Keratinocyte (primary cell): Measurements from ENCODE around the gene RCSD1. TPM values are rescaled to one million over a fixed set of nuclear protein-coding genes. Genes with fewer than 3 reads are reported as not detected.

ENCODE experiments used
- DNase-seq: peaks from one replicate; pipeline ENCODE4 v3.0.0-alpha.2; 2011; ENCODE audit warnings: low read depth, missing footprints, low spot score
- FAIRE-seq: peaks from 2 replicates; lab custom pipeline; 2011; peaks lifted over from hg19 to GRCh38; lab: Jason Lieb, UNC
- H2AFZ ChIP-seq: 2 replicates; pipeline ENCODE4 v1.6.0; 2012; ENCODE audit warnings: low read length, control low read depth, inconsistent platforms; ENCODE audit not compliant: control insufficient read depth
- H3K27ac ChIP-seq: 2 replicates; pipeline ENCODE4 v1.5.1; 2011; ENCODE audit warnings: low read length; ENCODE audit not compliant: control insufficient read depth, insufficient read depth
- H3K27me3 ChIP-seq: 3 replicates; pipeline ENCODE4 v1.6.0; 2011; ENCODE audit warnings: low read length; ENCODE audit not compliant: control insufficient read depth, insufficient read depth; ENCODE audit errors: extremely low read depth
- H3K36me3 ChIP-seq, 2 experiments: 2 replicates in 1 of 2; 3 replicates in 1 of 2; pipeline ENCODE4 v1.5.1; 2011; ENCODE audit warnings: low read length in 2 of 2, mild to moderate bottlenecking in 1 of 2; ENCODE audit not compliant: control insufficient read depth in 2 of 2, insufficient read depth in 2 of 2; ENCODE audit errors: extremely low read depth in 1 of 2
- H3K4me1 ChIP-seq: 3 replicates; pipeline ENCODE4 v1.5.1; 2011; ENCODE audit warnings: low read length; ENCODE audit not compliant: control insufficient read depth, insufficient read depth; ENCODE audit errors: extremely low read depth
- H3K4me2 ChIP-seq: 3 replicates; pipeline ENCODE4 v1.6.0; 2011; ENCODE audit warnings: low read depth, low read length; ENCODE audit not compliant: control insufficient read depth, insufficient read depth; ENCODE audit errors: extremely low read depth
- H3K4me3 ChIP-seq, 3 experiments: fragments of 200-600 bp in 1 of 3; sonication (generic) in 1 of 3; 2 replicates in 2 of 3; 3 replicates in 1 of 3; pipeline ENCODE4 v1.5.1; 2011 to 2016; ENCODE audit warnings: low read length in 3 of 3, mild to moderate bottlenecking in 3 of 3, control low read depth in 2 of 3, inconsistent platforms in 1 of 3, low read depth in 1 of 3, mixed read lengths in 1 of 3, mixed run types in 1 of 3, moderate library complexity in 1 of 3; ENCODE audit not compliant: control insufficient read depth in 2 of 3, insufficient read depth in 2 of 3; ENCODE audit errors: extremely low read depth in 1 of 3
- H3K79me2 ChIP-seq: 2 replicates; pipeline ENCODE4 v1.6.0; 2012; ENCODE audit warnings: low read length; ENCODE audit not compliant: control insufficient read depth, insufficient read depth
- H3K9ac ChIP-seq: 3 replicates; pipeline ENCODE4 v1.6.0; 2011; ENCODE audit warnings: low read length; ENCODE audit not compliant: control insufficient read depth, insufficient read depth; ENCODE audit errors: extremely low read depth
- H3K9me1 ChIP-seq: 3 replicates; pipeline ENCODE4 v1.6.0; 2011; ENCODE audit warnings: low read length; ENCODE audit not compliant: control insufficient read depth, insufficient read depth; ENCODE audit errors: extremely low read depth
- H3K9me3 ChIP-seq: 2 replicates; pipeline ENCODE4 v1.5.1; 2012; ENCODE audit warnings: low read depth, low read length; ENCODE audit not compliant: control insufficient read depth
- H4K20me1 ChIP-seq: 3 replicates; pipeline ENCODE4 v1.6.0; 2011; ENCODE audit warnings: low read length; ENCODE audit not compliant: control insufficient read depth, insufficient read depth; ENCODE audit errors: extremely low read depth
- CTCF ChIP-seq, 3 experiments: IDR thresholded peaks in 1 of 3; conservative IDR thresholded peaks in 1 of 3; optimal IDR thresholded peaks in 1 of 3; 2 replicates in 2 of 3; 3 replicates in 1 of 3; pipeline versions ENCODE3 to v1.5.1; 2011; ENCODE audit warnings: low read length in 3 of 3, mild to moderate bottlenecking in 3 of 3, moderate library complexity in 2 of 3, control low read depth in 1 of 3, inconsistent platforms in 1 of 3; ENCODE audit not compliant: insufficient read depth in 2 of 3; ENCODE audit errors: extremely low read depth in 1 of 3
- EZH2 ChIP-seq: IDR thresholded peaks from one replicate; pipeline ENCODE4 v1.6.1; 2012; ENCODE audit warnings: inconsistent platforms, mild to moderate bottlenecking, low read length, moderate library complexity
- dilution Hi-C: fragments of 300-500 bp; cut with MboI; formaldehyde crosslinking; loops from one replicate; pipeline ENCODE4 v1.7.0; 2020; ENCODE audit warnings: low sequenced_read_pairs; ENCODE audit not compliant: extremely low pct_ligation_motif_present
- polyA plus RNA-seq, 5 experiments: library from polyadenylated mRNA; depleted of rRNA in 3 of 5; stranded (reverse) in 3 of 5; stranded (forward) in 1 of 5; unstranded in 1 of 5; fragments of >200 nt; gene quantifications; 1 replicate in 1 of 5; 2 replicates in 3 of 5; 3 replicates in 1 of 5; pipeline versions ENCODE4 v1.2.1 to v1.2.3, GENCODE V29; 2011 to 2012; ENCODE audit warnings: missing spikeins in 2 of 5, low read depth in 1 of 5, low replicate concordance in 1 of 5

Gene RCSD1
- polyA plus RNA-seq, 1 donor (not counting 4 experiments of a cell fraction or from before 2014, with no cell fraction given), result 0.03 TPM

DNA sequence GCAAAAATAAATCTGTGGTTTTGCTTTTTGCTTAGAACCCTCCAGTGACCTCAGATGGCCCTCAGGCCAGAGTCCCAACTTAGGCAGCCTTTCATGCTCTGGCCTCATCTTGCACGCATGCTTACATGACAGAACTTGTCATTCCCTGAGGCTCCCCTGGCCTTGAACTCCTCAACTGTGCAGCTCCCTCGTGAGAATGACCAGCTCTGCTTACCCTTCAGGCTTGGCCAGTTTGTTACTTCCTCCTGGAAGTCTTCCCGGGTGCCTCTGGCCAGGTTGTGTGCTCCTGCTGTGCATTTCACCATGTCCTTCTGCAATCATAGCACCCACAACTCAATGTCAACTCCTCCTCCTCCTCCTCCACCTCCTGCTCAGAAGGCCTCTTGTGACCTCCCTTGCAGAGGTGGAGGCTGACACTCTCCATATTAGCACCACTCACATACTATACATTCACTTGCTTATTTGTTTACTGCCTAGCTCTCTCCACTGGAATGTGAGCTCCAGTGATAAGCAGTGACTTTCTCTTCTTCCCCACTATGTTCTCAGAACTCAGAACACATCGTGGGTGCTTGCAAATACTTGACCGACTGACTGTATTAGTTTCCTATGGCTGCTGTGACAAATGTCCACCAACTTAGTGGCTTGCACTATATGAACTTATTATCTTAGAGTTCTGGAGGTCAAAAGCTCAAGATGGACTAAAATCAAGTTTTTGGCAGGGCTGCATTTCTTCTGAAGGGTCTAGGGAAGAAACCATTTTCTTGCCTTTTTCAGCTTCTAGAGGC is 41.9 kb downstream of the RCSD1 start:
- no peaks in the 10 kb centered on the region for H3K79me2 ChIP-seq
- no peak overlapping the region for H3K4me3 ChIP-seq
- DNase-seq, result no peak
- no peaks in the 10 kb centered on the region for H4K20me1 ChIP-seq
- FAIRE-seq, result no peak
- H3K4me1 ChIP-seq, result peaks cover 6% of the 10 kb centered on the region
- H3K9me3 ChIP-seq, result no peaks in the 10 kb centered on the region
- no peaks in the 10 kb centered on the region for H3K27me3 ChIP-seq
- dilution Hi-C loops, result no loop called here
- H3K36me3 ChIP-seq, result no peaks in the 10 kb centered on the region
- H3K9ac ChIP-seq, result no peak overlapping the region
- no peak for TF ChIP-seq EZH2
- no peak for TF ChIP-seq CTCF (optimal IDR thresholded peaks at IDR 0.05 in 1 of 3, IDR thresholded peaks at IDR 0.05 in 1 of 3, conservative IDR thresholded peaks at IDR 0.05 in 1 of 3; ENCODE audit: extremely low read depth in 1 of 3, insufficient read depth in 2 of 3, low read length in 3 of 3)
- no peak overlapping the region for H3K4me2 ChIP-seq
- no peak overlapping the region for H2AFZ ChIP-seq
- H3K27ac ChIP-seq, result no peak overlapping the region
- H3K9me1 ChIP-seq, result no peaks in the 10 kb centered on the region

DNA sequence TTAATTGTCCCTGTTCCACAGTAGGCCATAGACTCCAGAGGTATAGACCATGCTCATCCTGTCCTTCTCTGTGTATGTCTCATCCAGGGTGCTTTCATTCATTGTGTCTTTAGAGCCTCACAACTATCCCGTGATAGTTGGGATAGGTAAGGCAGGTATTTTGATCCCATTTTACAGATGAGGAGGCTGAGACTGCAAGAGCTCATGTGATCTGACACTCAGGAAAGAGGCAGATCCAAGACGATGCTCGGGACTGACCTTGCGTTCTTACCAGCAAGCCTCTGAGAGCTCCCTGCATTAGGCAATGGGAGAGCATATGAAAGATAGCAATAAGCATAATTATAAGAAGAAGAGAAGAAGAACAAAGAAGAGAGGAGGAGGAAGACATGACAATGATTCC is 42.8 kb downstream of the RCSD1 start:
- H3K27ac ChIP-seq, result no peak overlapping the region
- H3K9ac ChIP-seq, result no peak overlapping the region
- H3K4me2 ChIP-seq, result no peak overlapping the region
- no peaks in the 10 kb centered on the region for H3K9me3 ChIP-seq
- no peaks in the 10 kb centered on the region for H4K20me1 ChIP-seq
- FAIRE-seq, result no peak
- no peak for DNase-seq
- H3K36me3 ChIP-seq, result no peaks in the 10 kb centered on the region
- peaks cover 6% of the 10 kb centered on the region for H3K4me1 ChIP-seq
- H3K9me1 ChIP-seq, result no peaks in the 10 kb centered on the region
- no peaks in the 10 kb centered on the region for H3K79me2 ChIP-seq
- no peak overlapping the region for H2AFZ ChIP-seq
- no peaks in the 10 kb centered on the region for H3K27me3 ChIP-seq
- H3K4me3 ChIP-seq, result no peak overlapping the region
- TF ChIP-seq CTCF (optimal IDR thresholded peaks at IDR 0.05 in 1 of 3, IDR thresholded peaks at IDR 0.05 in 1 of 3, conservative IDR thresholded peaks at IDR 0.05 in 1 of 3; ENCODE audit: extremely low read depth in 1 of 3, insufficient read depth in 2 of 3, low read length in 3 of 3) (no peak), EZH2 (no peak)
- dilution Hi-C loops, result no loop called here
